ENCODE results near the gene PTK6. TPM values are rescaled to one million over a fixed set of nuclear protein-coding genes. Genes with fewer than 3 reads are reported as not detected.

The PTK6 gene
- total and polyA plus RNA-seq, 2 donors (not counting 1 experiment from before 2014, with no cell fraction given), result 0.86 to 2.3 TPM

DNA sequence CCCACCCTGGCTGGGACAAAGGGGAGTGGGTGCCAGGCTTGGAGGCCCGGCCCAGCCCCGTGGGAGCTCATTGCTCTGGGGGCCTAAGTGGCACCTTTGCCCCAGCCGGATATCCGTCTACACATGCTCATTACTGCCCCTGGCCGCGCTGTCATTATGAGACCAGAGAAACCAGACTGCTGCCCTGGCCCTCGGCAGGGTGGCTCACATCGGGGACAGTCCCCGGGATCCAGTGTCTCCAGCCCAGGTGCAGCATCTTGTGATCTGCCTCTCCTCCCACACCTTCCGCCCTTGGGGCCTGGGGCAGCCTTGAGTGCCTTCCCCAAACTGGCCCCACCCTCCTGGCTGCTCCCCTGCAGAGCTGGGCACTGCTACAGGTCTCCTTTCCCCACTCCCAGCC, 5.5 kb upstream of the PTK6 start:
- no peaks in the 10 kb centered on the region for H3K9me3 Mint-ChIP-seq (ENCODE audit: insufficient read depth)
- ATAC-seq (ENCODE audit: low read depth) (peak; percentile 40), DNase-seq (peak; percentile 80)
- no peaks in the 10 kb centered on the region for H3K79me2 ChIP-seq (ENCODE audit: control insufficient read depth, insufficient read depth, low read length)
- H3K27ac ChIP-seq (ENCODE audit: low read length in 2 of 2), result peak overlapping the region; percentile 67 to 78
- intact Hi-C loops (cut with micrococcal nuclease), result loop anchor here (1.0 kb wide), 1 partner anchor 11 kb away; no protein-coding TSS in a partner anchor
- peaks cover 0 to 2% (median 0%) of the 10 kb centered on the region in 4 experiments for H3K27me3 ChIP-seq (replicated peaks in 1 of 4; ENCODE audit: control extremely low read depth in 1 of 4, control insufficient read depth in 3 of 4, insufficient read depth in 4 of 4, low read length in 3 of 4)
- H3K36me3 ChIP-seq (replicated peaks in 1 of 2; ENCODE audit: control extremely low read depth in 1 of 2, control insufficient read depth in 1 of 2, extremely low read depth in 1 of 2, insufficient read depth in 2 of 2, low read length in 1 of 2), result no peaks in the 10 kb centered on the region
- H2AFZ ChIP-seq (ENCODE audit: insufficient read depth, low read depth, low read length, poor library complexity, severe bottlenecking), result no peak overlapping the region
- no peaks in the 10 kb centered on the region for H3K27me3 Mint-ChIP-seq
- peaks cover 57% of the 10 kb centered on the region for H3K4me1 Mint-ChIP-seq
- peak overlapping the region; percentile 35 for H3K9ac ChIP-seq (ENCODE audit: low read length)
- 58% methylated on average over 10 of the region's 10 CpGs for WGBS (ENCODE audit: insufficient coverage)
- H3K4me2 ChIP-seq (replicated peaks; ENCODE audit: low read depth, low read length, poor library complexity, severe bottlenecking), result peak overlapping the region; percentile 56
- peak overlapping the region; percentile 74 for H3K4me3 Mint-ChIP-seq
- CTCF ChIA-PET, result interaction anchor here (0.9 to 2.8 kb wide), 3 partner anchors 10 to 165 kb away, joined by 3 to 10 read pairs (median 4); partner anchors contain the start of genes ARFRP1 and ZGPAT
- H3K4me3 ChIP-seq (ENCODE audit: control extremely low read depth in 1 of 5, extremely low read depth in 1 of 5, insufficient read depth in 1 of 5, low read depth in 2 of 5, low read length in 4 of 5), result peak overlapping the region in 2 of 5 experiments; percentile 13 to 39
- H3K9me3 ChIP-seq (ENCODE audit: control extremely low read depth in 1 of 3, control insufficient read depth in 2 of 3, insufficient read depth in 1 of 3, low read length in 2 of 3), result no peaks in the 10 kb centered on the region
- POLR2A ChIA-PET, result interaction anchor here (0.6 to 2.1 kb wide), 7 partner anchors 10 to 93 kb away, joined by 3 to 11 read pairs (median 5); partner anchors contain the start of genes FNDC11 and GMEB2
- peak overlapping the region; percentile 89 for H3K27ac Mint-ChIP-seq
- no peaks in the 10 kb centered on the region for H4K20me1 ChIP-seq (ENCODE audit: control insufficient read depth, insufficient read depth, low read length, poor library complexity, severe bottlenecking)
- peaks cover 44 to 75% of the 10 kb centered on the region in 2 donors for H3K4me1 ChIP-seq (ENCODE audit: control insufficient read depth in 2 of 2, insufficient read depth in 2 of 2, low read length in 2 of 2)
- no peak for TF ChIP-seq EZH2 (IDR thresholded peaks at IDR 0.05; ENCODE audit: borderline replicate concordance, insufficient read depth, low read depth, low read length, poor library complexity, severe bottlenecking)
- TF ChIP-seq, protein P1, sequence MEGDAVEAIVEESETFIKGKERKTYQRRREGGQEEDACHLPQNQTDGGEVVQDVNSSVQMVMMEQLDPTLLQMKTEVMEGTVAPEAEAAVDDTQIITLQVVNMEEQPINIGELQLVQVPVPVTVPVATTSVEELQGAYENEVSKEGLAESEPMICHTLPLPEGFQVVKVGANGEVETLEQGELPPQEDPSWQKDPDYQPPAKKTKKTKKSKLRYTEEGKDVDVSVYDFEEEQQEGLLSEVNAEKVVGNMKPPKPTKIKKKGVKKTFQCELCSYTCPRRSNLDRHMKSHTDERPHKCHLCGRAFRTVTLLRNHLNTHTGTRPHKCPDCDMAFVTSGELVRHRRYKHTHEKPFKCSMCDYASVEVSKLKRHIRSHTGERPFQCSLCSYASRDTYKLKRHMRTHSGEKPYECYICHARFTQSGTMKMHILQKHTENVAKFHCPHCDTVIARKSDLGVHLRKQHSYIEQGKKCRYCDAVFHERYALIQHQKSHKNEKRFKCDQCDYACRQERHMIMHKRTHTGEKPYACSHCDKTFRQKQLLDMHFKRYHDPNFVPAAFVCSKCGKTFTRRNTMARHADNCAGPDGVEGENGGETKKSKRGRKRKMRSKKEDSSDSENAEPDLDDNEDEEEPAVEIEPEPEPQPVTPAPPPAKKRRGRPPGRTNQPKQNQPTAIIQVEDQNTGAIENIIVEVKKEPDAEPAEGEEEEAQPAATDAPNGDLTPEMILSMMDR (IDR thresholded peaks at IDR 0.05), result no peak

DNA sequence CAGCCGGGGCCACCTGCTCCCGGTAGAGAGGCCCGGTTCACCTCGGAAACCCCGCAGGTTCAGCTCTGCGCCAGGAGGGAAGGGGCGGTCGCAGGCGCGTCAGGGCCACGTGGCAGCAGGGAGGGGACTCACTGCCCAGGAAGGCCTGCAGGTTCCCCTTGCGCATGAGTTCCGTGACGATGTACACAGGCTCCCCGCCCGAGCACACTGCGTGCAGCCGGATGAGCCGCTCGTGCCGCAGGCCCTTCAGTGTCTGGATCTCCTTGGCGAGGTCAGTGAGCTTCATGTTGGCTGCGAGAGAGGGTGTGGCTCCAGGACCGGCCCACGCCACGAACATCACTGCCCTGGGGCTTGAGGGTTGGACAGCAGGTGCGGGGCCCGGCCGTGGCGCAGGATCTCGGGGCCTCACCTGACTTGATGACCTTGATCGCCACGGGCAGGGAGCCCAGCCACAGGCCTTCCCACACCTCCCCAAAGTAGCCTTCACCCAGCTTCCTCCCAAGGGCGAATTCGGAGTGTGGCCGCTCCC, 4.9 kb upstream of the PTK6 start:
- intact Hi-C loops (cut with micrococcal nuclease), result loop anchor here (1.0 kb wide), 1 partner anchor 11 kb away; no protein-coding TSS in a partner anchor
- Histone ChIP-seq H3K36me3 (replicated peaks in 1 of 2; ENCODE audit: control extremely low read depth in 1 of 2, control insufficient read depth in 1 of 2, extremely low read depth in 1 of 2, insufficient read depth in 2 of 2, low read length in 1 of 2) (no peaks in the 10 kb centered on the region), H3K4me1 (ENCODE audit: control insufficient read depth in 2 of 2, insufficient read depth in 2 of 2, low read length in 2 of 2) (peaks cover 50 to 80% of the 10 kb centered on the region in 2 donors), H3K4me2 (replicated peaks; ENCODE audit: low read depth, low read length, poor library complexity, severe bottlenecking) (peak overlapping the region; percentile 56), H3K27ac (ENCODE audit: low read length in 2 of 2) (peak overlapping the region; percentile 67 to 78), H3K79me2 (ENCODE audit: control insufficient read depth, insufficient read depth, low read length) (no peaks in the 10 kb centered on the region), H3K4me3 (ENCODE audit: control extremely low read depth in 1 of 5, extremely low read depth in 1 of 5, insufficient read depth in 1 of 5, low read depth in 2 of 5, low read length in 4 of 5) (peak overlapping the region in 2 of 5 experiments; percentile 13 to 39), H3K9ac (ENCODE audit: low read length) (peak overlapping the region; percentile 35), H2AFZ (ENCODE audit: insufficient read depth, low read depth, low read length, poor library complexity, severe bottlenecking) (no peak overlapping the region), H4K20me1 (ENCODE audit: control insufficient read depth, insufficient read depth, low read length, poor library complexity, severe bottlenecking) (no peaks in the 10 kb centered on the region), H3K9me3 (ENCODE audit: control extremely low read depth in 1 of 3, control insufficient read depth in 2 of 3, insufficient read depth in 1 of 3, low read length in 2 of 3) (no peaks in the 10 kb centered on the region), H3K27me3 (replicated peaks in 1 of 4; ENCODE audit: control extremely low read depth in 1 of 4, control insufficient read depth in 3 of 4, insufficient read depth in 4 of 4, low read length in 3 of 4) (no peaks in the 10 kb centered on the region)
- TF ChIP-seq EZH2 (IDR thresholded peaks at IDR 0.05; ENCODE audit: borderline replicate concordance, insufficient read depth, low read depth, low read length, poor library complexity, severe bottlenecking), result no peak
- TF ChIP-seq, protein P1 (IDR thresholded peaks at IDR 0.05), result no peak
- peak overlapping the region; percentile 90 for H3K27ac Mint-ChIP-seq
- CTCF ChIA-PET, result interaction anchor here (0.9 to 2.8 kb wide), 4 partner anchors 10 to 166 kb away, joined by 3 to 10 read pairs (median 4); partner anchors contain the start of genes ARFRP1 and ZGPAT
- ATAC-seq (ENCODE audit: low read depth) (no peak), DNase-seq (peak; percentile 45)
- no peaks in the 10 kb centered on the region for H3K27me3 Mint-ChIP-seq
- WGBS (ENCODE audit: insufficient coverage), result 76% methylated on average over 34 of the region's 36 CpGs
- H3K9me3 Mint-ChIP-seq (ENCODE audit: insufficient read depth), result no peaks in the 10 kb centered on the region
- H3K4me3 Mint-ChIP-seq, result peak overlapping the region; percentile 72
- H3K4me1 Mint-ChIP-seq, result peaks cover 60% of the 10 kb centered on the region
- POLR2A ChIA-PET, result interaction anchor here (0.6 to 2.1 kb wide), 11 partner anchors 11 to 399 kb away, joined by 3 to 11 read pairs (median 5); partner anchors contain the start of genes FNDC11 and GMEB2
